ENCODE measurements around the gene LRP1B.

GRCh38 chr2:140949932-140950331, 1180.9 kb downstream of the LRP1B start:
- TF ChIP-seq POLR2A (IDR thresholded peaks at IDR 0.05; ENCODE audit: low read depth) (no peak), CTCF (IDR thresholded peaks at IDR 0.05) (no peak), EP300 (IDR thresholded peaks at IDR 0.05) (no peak), POLR2AphosphoS5 (IDR thresholded peaks at IDR 0.05) (no peak)

Data from esophagus muscularis mucosa (tissue), 4 donors.